SK-N-SH (cell line): ENCODE data around the gene METAP1. TPM values are rescaled to one million over a fixed set of nuclear protein-coding genes. Genes with fewer than 3 reads are reported as not detected.
"Not testable (repeated sequence)": the region's sequence is repeated elsewhere in the genome, so short reads cannot be mapped to it uniquely, and the experiment has no call there.

Experiments
- CTCF ChIA-PET: fragments of 300-600, 350-600 bp; formaldehyde crosslinking; extraction: SDS; loops from one replicate; lab custom pipeline; 2021; lab: Yijun Ruan, JAX
- POLR2A ChIA-PET: fragments of 350-600 bp; sonication (Branson Sonifier 250); formaldehyde crosslinking; extraction: SDS; loops from one replicate; lab custom pipeline; 2020; ENCODE audit warnings: antibody characterized with exemption, inconsistent platforms; lab: Yijun Ruan, JAX
- DNase-seq: peaks from one replicate; pipeline ENCODE4 v3.0.0; 2012
- H2AFZ ChIP-seq: fragments of 200-600 bp; sonication (generic); 2 replicates; pipeline ENCODE4 v1.8.1; 2016; ENCODE audit warnings: antibody characterized with exemption, mild to moderate bottlenecking, low read depth
- H3F3A ChIP-seq: fragments of 200-600 bp; sonication (generic); replicated peaks from 2 replicates; pipeline ENCODE3; 2016; ENCODE audit warnings: antibody characterized with exemption, mild to moderate bottlenecking; ENCODE audit not compliant: insufficient read depth
- H3K27ac ChIP-seq, 2 experiments: fragments of 200-500 bp in 1 of 2; fragments of 200-600 bp in 1 of 2; sonication (Bioruptor generic) in 1 of 2; sonication (generic), shearing (Covaris generic) in 1 of 2; 2 replicates each; pipeline versions ENCODE4 v1.5.1 to v1.6.1; 2014 to 2016; ENCODE audit warnings: low read depth in 2 of 2, inconsistent platforms in 1 of 2, low read length in 1 of 2, mild to moderate bottlenecking in 1 of 2, mixed read lengths in 1 of 2
- H3K27me3 ChIP-seq: fragments of 200-600 bp; sonication (generic), shearing (Covaris generic); 2 replicates; pipeline ENCODE4 v1.6.1; 2016; ENCODE audit warnings: mixed run types; ENCODE audit not compliant: insufficient read depth
- H3K36me3 ChIP-seq, 2 experiments: fragments of 200-500 bp in 1 of 2; fragments of 200-600 bp in 1 of 2; sonication (Bioruptor generic) in 1 of 2; sonication (generic) in 1 of 2; replicated peaks in 1 of 2; 2 replicates each; pipeline versions ENCODE3 to v1.5.1; 2014 to 2016; ENCODE audit warnings: low read length in 1 of 2, mild to moderate bottlenecking in 1 of 2; ENCODE audit not compliant: insufficient read depth in 2 of 2, control insufficient read depth in 1 of 2
- H3K4me1 ChIP-seq, 2 experiments: fragments of 200-500 bp in 1 of 2; fragments of 200-600 bp in 1 of 2; sonication (Bioruptor generic) in 1 of 2; sonication (generic), shearing (Covaris generic) in 1 of 2; 2 replicates each; pipeline versions ENCODE4 v1.5.1 to v1.6.1; 2014 to 2016; ENCODE audit warnings: low read depth in 1 of 2, low read length in 1 of 2, mixed run types in 1 of 2; ENCODE audit not compliant: insufficient read depth in 2 of 2, control insufficient read depth in 1 of 2
- H3K4me2 ChIP-seq: fragments of 200-600 bp; sonication (generic), shearing (Covaris generic); 2 replicates; pipeline ENCODE4 v1.6.1; 2017; ENCODE audit warnings: mixed run types
- H3K4me3 ChIP-seq, 2 experiments: fragments of 200-500 bp in 1 of 2; fragments of 200-600 bp in 1 of 2; sonication (Bioruptor generic) in 1 of 2; sonication (generic), shearing (Covaris generic) in 1 of 2; 2 replicates each; pipeline versions ENCODE4 v1.5.1 to v1.8.1; 2014 to 2016; ENCODE audit warnings: low read depth in 2 of 2, inconsistent platforms in 1 of 2, low read length in 1 of 2, mild to moderate bottlenecking in 1 of 2, mixed read lengths in 1 of 2, moderate library complexity in 1 of 2
- H3K79me2 ChIP-seq: fragments of 200-600 bp; sonication (generic); 2 replicates; pipeline ENCODE4 v1.8.1; 2017; ENCODE audit warnings: mild to moderate bottlenecking; ENCODE audit not compliant: insufficient read depth
- H3K9ac ChIP-seq: fragments of 200-600 bp; sonication (generic); 2 replicates; pipeline ENCODE4 v1.6.1; 2017; ENCODE audit warnings: mixed run types
- H3K9me2 ChIP-seq: fragments of 200-600 bp; sonication (generic); 2 replicates; pipeline ENCODE4 v1.6.1; 2017; ENCODE audit warnings: mixed run types
- H3K9me3 ChIP-seq: fragments of 200-600 bp; sonication (generic); 2 replicates; pipeline ENCODE4 v1.6.1; 2017; ENCODE audit warnings: mixed run types, mild to moderate bottlenecking, moderate library complexity
- H4K20me1 ChIP-seq: fragments of 200-600 bp; sonication (generic); 2 replicates; pipeline ENCODE4 v1.6.1; 2017; ENCODE audit warnings: mild to moderate bottlenecking, mixed run types; ENCODE audit not compliant: insufficient read depth
- CTCF ChIP-seq: fragments of 200-600 bp; sonication (generic); IDR thresholded peaks from 2 replicates; pipeline ENCODE4 v1.6.1; 2017; ENCODE audit warnings: antibody characterized with exemption, mild to moderate bottlenecking, moderate library complexity
- ELF1 ChIP-seq: IDR thresholded peaks from 2 replicates; pipeline ENCODE4 v1.4.0; 2012
- EP300 ChIP-seq, 2 experiments: IDR thresholded peaks; 2 replicates each; pipeline versions ENCODE4 v1.4.0 to v1.6.1; 2012; ENCODE audit warnings: borderline replicate concordance in 1 of 2, low read depth in 1 of 2, low read length in 1 of 2
- EZH2phosphoT487 ChIP-seq: fragments of 200-600 bp; sonication (generic); IDR thresholded peaks from 2 replicates; pipeline ENCODE4 v1.6.1; 2017; ENCODE audit warnings: low read depth, mixed run types, mild to moderate bottlenecking, antibody characterized with exemption, moderate library complexity, borderline replicate concordance
- FOSL2 ChIP-seq: IDR thresholded peaks from 2 replicates; pipeline ENCODE4 v1.4.0; 2012; ENCODE audit warnings: low read depth, mild to moderate bottlenecking, moderate library complexity, borderline replicate concordance
- GABPA ChIP-seq: IDR thresholded peaks from 2 replicates; pipeline ENCODE4 v1.4.0; 2012; ENCODE audit warnings: low read depth, mild to moderate bottlenecking
- MAX ChIP-seq: IDR thresholded peaks from 2 replicates; pipeline ENCODE4 v1.4.0; 2012; ENCODE audit warnings: low read depth
- MEF2A ChIP-seq: IDR thresholded peaks from 2 replicates; pipeline ENCODE4 v1.4.0; 2012; ENCODE audit warnings: low read depth, borderline replicate concordance
- MXI1 ChIP-seq: IDR thresholded peaks from 2 replicates; pipeline ENCODE4 v1.6.1; 2012; ENCODE audit warnings: mild to moderate bottlenecking, low read depth, low read length, improper control_type of control experiment
- POLR2AphosphoS5 ChIP-seq: IDR thresholded peaks from 2 replicates; pipeline ENCODE4 v1.6.1; 2012; ENCODE audit warnings: low read depth, low read length
- RAD21 ChIP-seq: IDR thresholded peaks from 2 replicates; pipeline ENCODE4 v1.6.1; 2012; ENCODE audit warnings: mild to moderate bottlenecking, low read length
- SMC3 ChIP-seq: IDR thresholded peaks from 2 replicates; pipeline ENCODE4 v1.6.1; 2012; ENCODE audit warnings: low read depth, low read length, improper control_type of control experiment
- TCF12 ChIP-seq: IDR thresholded peaks from 2 replicates; pipeline ENCODE4 v1.4.0; 2012
- YY1 ChIP-seq: IDR thresholded peaks from 2 replicates; pipeline ENCODE4 v1.4.0; 2012; ENCODE audit warnings: low read depth, mild to moderate bottlenecking
- ZBTB33 ChIP-seq: IDR thresholded peaks from 2 replicates; pipeline ENCODE4 v1.4.0; 2012; ENCODE audit warnings: low read depth, borderline replicate concordance
- WGBS: methylation state at CpG from one replicate; pipeline ENCODE4 v1.1.6; 2017; ENCODE audit warnings: low lambda C conversion rate; 5-methylcytosine and 5-hydroxymethylcytosine counted together
- polyA plus RNA-seq, 3 experiments: library from polyadenylated mRNA; depleted of rRNA; stranded (reverse); fragments of >200 nt; gene quantifications; 2 replicates each; pipeline ENCODE4 v1.2.3, GENCODE V29; 2012

Gene METAP1
- polyA plus RNA-seq, 1 of the 3 experiments (the other 2 are of a cell fraction), result 41.0 TPM

- TF ChIP-seq ZBTB33 (no peak), CTCF (no peak)
These were observed 27.0 kb downstream of the METAP1 start (continued) for GRCh38 chr4:99022566-99022965.

- H3K9me3 ChIP-seq, H3K9me2 ChIP-seq, H3K4me2 ChIP-seq, H3F3A ChIP-seq, DNase-seq, H3K4me1 ChIP-seq, H3K4me3 ChIP-seq, H2AFZ ChIP-seq, H3K27ac ChIP-seq, H3K9ac ChIP-seq, POLR2A ChIA-PET, H3K27me3 ChIP-seq: not testable (repeated sequence)
- H3K36me3 ChIP-seq, result peaks cover 0 to 17% of the 10 kb centered on the region in 2 experiments
- CTCF ChIA-PET, result interaction anchor here (1.0 kb wide), 1 partner anchor 32 kb away, joined by 3 read pairs; no protein-coding TSS in a partner anchor
- peaks cover 99% of the 10 kb centered on the region for H3K79me2 ChIP-seq
- 82% methylated on average over 10 of the region's 10 CpGs for WGBS
- peaks cover 28% of the 10 kb centered on the region for H4K20me1 ChIP-seq
These were observed 28.3 kb downstream of the METAP1 start for GRCh38 chr4:99023800-99024251.

GRCh38 chr4:99024481-99025275 is 29.2 kb downstream of the METAP1 start:
- POLR2A ChIA-PET, result no interaction called here
- H3K4me1 ChIP-seq, result peaks cover 0 to 2% of the 10 kb centered on the region in 2 experiments; a peak in 2 of 4 replicates
- peaks cover 99% of the 10 kb centered on the region for H3K79me2 ChIP-seq
- H3K9me2 ChIP-seq, result no peaks in the 10 kb centered on the region
- H3K27me3 ChIP-seq, result no peaks in the 10 kb centered on the region
- CTCF ChIA-PET, result no interaction called here
- no peak overlapping the region for H3K27ac ChIP-seq
- WGBS, result 88% methylated on average over 6 of the region's 7 CpGs
- TF ChIP-seq POLR2AphosphoS5 (no peak), RAD21 (no peak), YY1 (no peak), EP300 (IDR thresholded peaks at IDR 0.05; ENCODE audit: borderline replicate concordance in 1 of 2, low read depth in 1 of 2, low read length in 1 of 2) (no peak), EZH2phosphoT487 (no peak), MEF2A (no peak), MAX (no peak), ELF1 (no peak), FOSL2 (no peak), GABPA (no peak), SMC3 (no peak), TCF12 (no peak), CTCF (no peak), MXI1 (no peak)
- H3K36me3 ChIP-seq, result peaks cover 0 to 10% of the 10 kb centered on the region in 2 experiments
- H2AFZ ChIP-seq, result no peak overlapping the region
- H3F3A ChIP-seq, result no peaks in the 10 kb centered on the region
- no peak overlapping the region for H3K9ac ChIP-seq
- peaks cover 28% of the 10 kb centered on the region for H4K20me1 ChIP-seq
- H3K9me3 ChIP-seq, result no peaks in the 10 kb centered on the region; the same call in 1 of the 2 replicates
- DNase-seq, result no peak
- no peak overlapping the region for H3K4me2 ChIP-seq
- no peak overlapping the region for H3K4me3 ChIP-seq
